PC-9 (cell line): ENCODE measurements around the gene GPX3.

Experiments
- CTCF ChIP-seq: fragments of 200-600 bp; sonication (generic); conservative IDR thresholded peaks from 2 replicates; pipeline ENCODE4 v1.6.1; 2017; ENCODE audit warnings: mixed run types, antibody characterized with exemption, mild to moderate bottlenecking, moderate library complexity
- EZH2 ChIP-seq: fragments of 200-600 bp; sonication (generic); IDR thresholded peaks from 2 replicates; pipeline ENCODE4 v1.8.0; 2017; ENCODE audit warnings: antibody characterized with exemption, low read depth

DNA sequence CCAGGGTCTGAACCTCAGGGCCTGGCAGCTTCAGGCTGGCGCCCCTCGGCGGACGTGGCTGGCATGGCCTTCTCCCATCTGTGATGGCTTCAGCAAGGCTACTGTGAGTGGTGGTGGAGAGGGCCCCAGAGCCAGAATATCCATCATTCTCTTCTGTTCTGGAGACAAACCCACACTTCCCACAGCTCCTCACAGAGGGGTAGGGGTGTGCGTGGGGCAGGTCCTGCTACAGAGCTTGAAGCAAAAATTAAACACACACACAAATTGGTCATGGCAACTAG is 9.6 kb downstream of the GPX3 start:
- no peak for TF ChIP-seq EZH2
- TF ChIP-seq CTCF, result no peak
